22Rv1 (cell line): ENCODE results near the gene ANTKMT.

Experiments
- ZFX ChIP-seq: fragments of 450-650 bp; IDR thresholded peaks from 2 replicates; pipeline ENCODE4 v1.6.1; 2017; ENCODE audit warnings: antibody characterized with exemption, borderline replicate concordance
- TF ChIP-seq, protein P1 (sequence below): fragments of 450-650 bp; IDR thresholded peaks from 2 replicates; pipeline ENCODE4 v1.5.1; 2017; ENCODE audit warnings: mild to moderate bottlenecking

DNA sequence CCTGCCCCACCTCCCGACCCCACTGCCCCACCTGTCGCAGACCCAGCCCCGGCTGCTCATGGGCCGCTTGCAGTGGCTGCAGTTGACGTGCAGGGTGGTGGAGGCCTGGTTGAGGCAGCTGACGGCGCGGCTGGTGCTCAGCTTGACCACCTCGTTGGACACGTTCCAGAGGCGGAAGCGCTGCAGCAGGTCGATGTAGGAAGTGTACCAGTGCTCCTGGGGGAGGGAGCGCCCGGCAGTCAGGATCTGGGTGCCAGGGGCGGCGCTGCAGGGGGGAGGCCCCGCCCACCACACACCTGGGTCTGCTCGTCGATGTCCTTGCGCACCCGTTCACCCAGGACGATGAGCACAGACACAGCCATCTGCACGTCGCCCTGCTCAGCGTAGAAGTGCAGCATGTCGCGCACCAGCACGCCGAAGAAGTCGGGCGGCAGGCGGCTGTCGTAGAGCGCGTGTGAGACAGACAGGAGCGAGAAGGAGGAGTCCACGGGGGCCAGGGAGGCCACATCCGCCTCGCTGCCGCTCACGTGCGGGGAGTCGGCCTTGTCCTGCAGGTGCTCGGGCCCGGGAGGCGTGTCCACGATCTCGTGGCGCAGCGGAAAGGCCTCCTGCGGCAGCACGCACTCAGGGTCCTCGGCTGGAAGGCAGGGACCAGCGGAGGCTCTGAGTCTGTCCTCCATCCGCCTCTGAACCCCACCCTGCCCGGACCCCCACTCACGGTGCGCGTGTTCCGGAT, 35.8 kb upstream of the ANTKMT start:
- TF ChIP-seq, protein P1, sequence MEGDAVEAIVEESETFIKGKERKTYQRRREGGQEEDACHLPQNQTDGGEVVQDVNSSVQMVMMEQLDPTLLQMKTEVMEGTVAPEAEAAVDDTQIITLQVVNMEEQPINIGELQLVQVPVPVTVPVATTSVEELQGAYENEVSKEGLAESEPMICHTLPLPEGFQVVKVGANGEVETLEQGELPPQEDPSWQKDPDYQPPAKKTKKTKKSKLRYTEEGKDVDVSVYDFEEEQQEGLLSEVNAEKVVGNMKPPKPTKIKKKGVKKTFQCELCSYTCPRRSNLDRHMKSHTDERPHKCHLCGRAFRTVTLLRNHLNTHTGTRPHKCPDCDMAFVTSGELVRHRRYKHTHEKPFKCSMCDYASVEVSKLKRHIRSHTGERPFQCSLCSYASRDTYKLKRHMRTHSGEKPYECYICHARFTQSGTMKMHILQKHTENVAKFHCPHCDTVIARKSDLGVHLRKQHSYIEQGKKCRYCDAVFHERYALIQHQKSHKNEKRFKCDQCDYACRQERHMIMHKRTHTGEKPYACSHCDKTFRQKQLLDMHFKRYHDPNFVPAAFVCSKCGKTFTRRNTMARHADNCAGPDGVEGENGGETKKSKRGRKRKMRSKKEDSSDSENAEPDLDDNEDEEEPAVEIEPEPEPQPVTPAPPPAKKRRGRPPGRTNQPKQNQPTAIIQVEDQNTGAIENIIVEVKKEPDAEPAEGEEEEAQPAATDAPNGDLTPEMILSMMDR = no peak
- no peak for TF ChIP-seq ZFX
